K562 (cell line): ENCODE results near the gene CPNE6. TPM values are rescaled to one million over a fixed set of nuclear protein-coding genes. Genes with fewer than 3 reads are reported as not detected.
A peak's percentile ranks its signal among the peaks of the same experiment; 100 is the strongest.

Experiments used
- CCNT2 ChIP-seq: IDR thresholded peaks from 2 replicates; pipeline ENCODE4 v1.6.1; 2011; ENCODE audit warnings: borderline replicate concordance, low read depth, mild to moderate bottlenecking, moderate library complexity, mixed read lengths, low read length; ENCODE audit not compliant: insufficient read length; ENCODE audit errors: extremely low read depth
- CSDE1 ChIP-seq, 2 experiments: fragments of 450-650 bp; IDR thresholded peaks; 2 replicates each; pipeline ENCODE4 v1.6.1; 2016; ENCODE audit warnings: mild to moderate bottlenecking in 1 of 2
- FOXP1 ChIP-seq: sonication (generic); formaldehyde crosslinking; IDR thresholded peaks from 2 replicates; pipeline ENCODE4 v1.8.0; 2022; ENCODE audit warnings: mild to moderate bottlenecking, missing genetic modification reagents
- GABPB1 ChIP-seq: sonication (generic); formaldehyde crosslinking; IDR thresholded peaks from 2 replicates; pipeline ENCODE4 v1.8.0; 2022; ENCODE audit warnings: mild to moderate bottlenecking, missing genetic modification reagents
- GABPB2 ChIP-seq: fragments of 250-450 bp; sonication (Bioruptor Pico); conservative IDR thresholded peaks from 2 replicates; pipeline ENCODE4 v1.5.1; 2021; ENCODE audit warnings: mild to moderate bottlenecking
- GTF2A2 ChIP-seq: IDR thresholded peaks from 2 replicates; pipeline ENCODE4 v1.6.1; 2016; ENCODE audit warnings: mild to moderate bottlenecking, missing genetic modification characterization, missing compliant biosample characterization
- MCM7 ChIP-seq, 2 experiments: fragments of 450-650 bp; IDR thresholded peaks; 2 replicates each; pipeline ENCODE4 v1.6.1; 2016 to 2018
- NFE2L1 ChIP-seq: fragments of 450-650 bp; IDR thresholded peaks from 2 replicates; pipeline ENCODE4 v1.6.1; 2016; ENCODE audit warnings: missing genetic modification characterization, low read depth, mild to moderate bottlenecking, missing compliant biosample characterization, moderate library complexity, borderline replicate concordance
- NONO ChIP-seq, 2 experiments: fragments of 200-400 bp in 1 of 2; fragments of 450-650 bp in 1 of 2; formaldehyde crosslinking in 1 of 2; IDR thresholded peaks; 2 replicates each; pipeline ENCODE4 v1.6.1; 2017; ENCODE audit warnings: low read depth in 2 of 2, mild to moderate bottlenecking in 2 of 2, moderate library complexity in 2 of 2, low read length in 1 of 2
- RAD21 ChIP-seq, 2 experiments: fragments of 250-450 bp in 1 of 2; fragments of 450-650 bp in 1 of 2; sonication (Bioruptor Pico) in 1 of 2; formaldehyde crosslinking in 1 of 2; IDR thresholded peaks in 1 of 2; conservative IDR thresholded peaks in 1 of 2; 2 replicates each; pipeline versions ENCODE4 v1.4.0 to v1.8.0; 2020 to 2022; ENCODE audit warnings: mild to moderate bottlenecking in 2 of 2, moderate library complexity in 1 of 2
- YY1 ChIP-seq, 3 experiments: IDR thresholded peaks; 2 replicates each; pipeline ENCODE4 v1.6.1; 2011; ENCODE audit warnings: low read length in 2 of 3, mild to moderate bottlenecking in 2 of 3, moderate library complexity in 2 of 3, borderline replicate concordance in 1 of 3, control low read depth in 1 of 3, low read depth in 1 of 3; ENCODE audit not compliant: insufficient read depth in 3 of 3, insufficient replicate concordance in 2 of 3, control insufficient read depth in 1 of 3, insufficient read length in 1 of 3; ENCODE audit errors: extremely low read depth in 1 of 3
- ZNF140 ChIP-seq: fragments of 250-450 bp; sonication (Bioruptor Pico); IDR thresholded peaks from 2 replicates; pipeline ENCODE4 v1.8.0; 2021; ENCODE audit warnings: moderate library complexity, mild to moderate bottlenecking, inconsistent platforms
- ZNF217 ChIP-seq: sonication (generic); formaldehyde crosslinking; IDR thresholded peaks from 2 replicates; pipeline ENCODE4 v1.8.0; 2022; ENCODE audit warnings: mild to moderate bottlenecking, missing genetic modification reagents
- ZNF41 ChIP-seq: fragments of 250-450 bp; sonication (Bioruptor Pico); conservative IDR thresholded peaks from 2 replicates; pipeline ENCODE4 v1.4.0; 2020; ENCODE audit warnings: mild to moderate bottlenecking
- ZSCAN32 ChIP-seq: fragments of 450-650 bp; formaldehyde crosslinking; IDR thresholded peaks from 2 replicates; pipeline ENCODE4 v1.4.0; 2020; ENCODE audit warnings: mild to moderate bottlenecking, moderate library complexity
- polyA plus RNA-seq, 8 experiments: library from polyadenylated mRNA; depleted of rRNA in 4 of 8; stranded (reverse) in 5 of 8; unstranded in 3 of 8; fragments of >200 nt; fragmentation: Nextera tagmentation in 2 of 8; fragmentation: Illumina TruSeq in 1 of 8; extraction: Ambion mirVana in 2 of 8; extraction: Trizol in 1 of 8; gene quantifications; 2 replicates each; pipeline versions ENCODE4 v1.2.1 to v1.2.3, GENCODE V29; 2011 to 2014; ENCODE audit warnings: inconsistent platforms in 1 of 8, missing spikeins in 1 of 8
- total RNA-seq, 7 experiments: library from RNA; depleted of rRNA in 6 of 7; stranded (reverse); fragments of >200 nt in 6 of 7; fragmentation: Illumina TruSeq in 2 of 7; extraction: Trizol in 2 of 7; gene quantifications; 2 replicates each; pipeline versions ENCODE4 v1.2.1 to v1.2.3, GENCODE V29; 2011 to 2021; ENCODE audit warnings: low replicate concordance in 1 of 7
- TF ChIP-seq, protein P1 (sequence below): fragments of 250-450 bp; sonication (Bioruptor Pico); IDR thresholded peaks from 2 replicates; pipeline ENCODE4 v1.4.0; 2020
- TF ChIP-seq, protein P2 (sequence below): fragments of 450-650 bp; IDR thresholded peaks from 2 replicates; pipeline ENCODE4 v1.6.1; 2016; ENCODE audit warnings: mild to moderate bottlenecking

Gene CPNE6
- total and polyA plus RNA-seq, 9 of the 15 experiments (the other 6 are each of a cell fraction or from before 2014, with no cell fraction given): not detected

DNA sequence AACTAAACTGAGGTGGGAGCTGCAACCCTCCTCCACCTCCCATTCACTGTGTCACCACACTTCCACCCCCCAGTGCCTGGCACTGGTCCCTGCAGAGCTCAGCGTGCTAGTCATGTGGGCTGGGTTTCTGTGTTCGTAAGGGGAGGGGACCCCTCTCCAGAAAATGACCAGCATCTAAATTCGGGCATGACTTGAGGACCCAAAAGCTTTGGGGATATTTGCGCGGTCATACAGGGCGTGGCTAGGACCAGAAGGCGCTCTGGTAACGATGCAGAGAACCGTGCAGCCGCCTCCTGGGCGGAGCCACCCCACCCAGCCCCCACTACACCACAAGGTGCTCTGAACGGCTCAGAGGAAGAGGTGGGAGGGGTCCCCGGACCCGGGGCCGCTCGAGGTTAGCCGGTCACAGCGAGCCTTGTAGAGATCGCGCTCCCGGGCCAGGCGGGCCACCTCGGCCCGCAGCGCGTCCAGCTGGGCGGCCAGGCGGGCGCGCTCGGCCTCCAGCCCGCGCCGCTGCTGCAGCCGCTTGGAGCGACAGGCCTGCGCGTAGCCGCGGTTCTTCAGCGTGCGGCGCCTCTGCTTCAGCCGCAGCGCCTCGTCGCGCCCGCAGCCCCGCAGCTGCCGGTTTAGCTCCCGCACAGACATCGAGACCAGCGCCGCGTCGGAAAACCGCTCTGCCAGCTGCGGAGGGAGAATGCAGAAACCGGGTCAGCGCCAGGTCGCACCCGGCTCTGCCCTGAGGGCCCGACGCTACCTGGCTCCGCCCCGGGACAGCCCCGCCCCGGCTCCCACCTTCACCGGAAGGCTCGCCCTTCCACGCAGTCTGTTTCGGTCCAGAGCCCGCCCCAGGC, 9.8 kb downstream of the CPNE6 start (continued):
- no peak for TF ChIP-seq YY1 (IDR thresholded peaks at IDR 0.05; ENCODE audit: borderline replicate concordance in 1 of 3, control insufficient read depth in 1 of 3, extremely low read depth in 1 of 3, insufficient read depth in 3 of 3, insufficient read length in 1 of 3, insufficient replicate concordance in 2 of 3, low read depth in 1 of 3, low read length in 2 of 3)
- no peak for TF ChIP-seq ZSCAN32 (CRISPR knock-in tag)
- no peak for TF ChIP-seq CSDE1 (IDR thresholded peaks at IDR 0.05)
- no peak for TF ChIP-seq RAD21 (CRISPR knock-in tag; conservative IDR thresholded peaks at IDR 0.05 in 1 of 2, IDR thresholded peaks at IDR 0.05 in 1 of 2)
- TF ChIP-seq, protein P1, sequence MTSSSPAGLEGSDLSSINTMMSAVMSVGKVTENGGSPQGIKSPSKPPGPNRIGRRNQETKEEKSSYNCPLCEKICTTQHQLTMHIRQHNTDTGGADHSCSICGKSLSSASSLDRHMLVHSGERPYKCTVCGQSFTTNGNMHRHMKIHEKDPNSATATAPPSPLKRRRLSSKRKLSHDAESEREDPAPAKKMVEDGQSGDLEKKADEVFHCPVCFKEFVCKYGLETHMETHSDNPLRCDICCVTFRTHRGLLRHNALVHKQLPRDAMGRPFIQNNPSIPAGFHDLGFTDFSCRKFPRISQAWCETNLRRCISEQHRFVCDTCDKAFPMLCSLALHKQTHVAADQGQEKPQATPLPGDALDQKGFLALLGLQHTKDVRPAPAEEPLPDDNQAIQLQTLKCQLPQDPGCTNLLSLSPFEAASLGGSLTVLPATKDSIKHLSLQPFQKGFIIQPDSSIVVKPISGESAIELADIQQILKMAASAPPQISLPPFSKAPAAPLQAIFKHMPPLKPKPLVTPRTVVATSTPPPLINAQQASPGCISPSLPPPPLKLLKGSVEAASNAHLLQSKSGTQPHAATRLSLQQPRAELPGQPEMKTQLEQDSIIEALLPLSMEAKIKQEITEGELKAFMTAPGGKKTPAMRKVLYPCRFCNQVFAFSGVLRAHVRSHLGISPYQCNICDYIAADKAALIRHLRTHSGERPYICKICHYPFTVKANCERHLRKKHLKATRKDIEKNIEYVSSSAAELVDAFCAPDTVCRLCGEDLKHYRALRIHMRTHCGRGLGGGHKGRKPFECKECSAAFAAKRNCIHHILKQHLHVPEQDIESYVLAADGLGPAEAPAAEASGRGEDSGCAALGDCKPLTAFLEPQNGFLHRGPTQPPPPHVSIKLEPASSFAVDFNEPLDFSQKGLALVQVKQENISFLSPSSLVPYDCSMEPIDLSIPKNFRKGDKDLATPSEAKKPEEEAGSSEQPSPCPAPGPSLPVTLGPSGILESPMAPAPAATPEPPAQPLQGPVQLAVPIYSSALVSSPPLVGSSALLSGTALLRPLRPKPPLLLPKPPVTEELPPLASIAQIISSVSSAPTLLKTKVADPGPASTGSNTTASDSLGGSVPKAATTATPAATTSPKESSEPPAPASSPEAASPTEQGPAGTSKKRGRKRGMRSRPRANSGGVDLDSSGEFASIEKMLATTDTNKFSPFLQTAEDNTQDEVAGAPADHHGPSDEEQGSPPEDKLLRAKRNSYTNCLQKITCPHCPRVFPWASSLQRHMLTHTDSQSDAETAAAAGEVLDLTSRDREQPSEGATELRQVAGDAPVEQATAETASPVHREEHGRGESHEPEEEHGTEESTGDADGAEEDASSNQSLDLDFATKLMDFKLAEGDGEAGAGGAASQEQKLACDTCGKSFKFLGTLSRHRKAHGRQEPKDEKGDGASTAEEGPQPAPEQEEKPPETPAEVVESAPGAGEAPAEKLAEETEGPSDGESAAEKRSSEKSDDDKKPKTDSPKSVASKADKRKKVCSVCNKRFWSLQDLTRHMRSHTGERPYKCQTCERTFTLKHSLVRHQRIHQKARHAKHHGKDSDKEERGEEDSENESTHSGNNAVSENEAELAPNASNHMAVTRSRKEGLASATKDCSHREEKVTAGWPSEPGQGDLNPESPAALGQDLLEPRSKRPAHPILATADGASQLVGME (CRISPR knock-in tag): no peak
- no peak for TF ChIP-seq ZNF140 (CRISPR knock-in tag)
- TF ChIP-seq NONO (IDR thresholded peaks at IDR 0.05; ENCODE audit: low read depth in 2 of 2, low read length in 1 of 2): peak in 1 of 2 experiments; percentile 39; a peak in 1 of 4 replicates
- TF ChIP-seq ZNF217 (CRISPR knock-in tag): no peak
- TF ChIP-seq NFE2L1 (tag): no peak
- TF ChIP-seq, protein P2, sequence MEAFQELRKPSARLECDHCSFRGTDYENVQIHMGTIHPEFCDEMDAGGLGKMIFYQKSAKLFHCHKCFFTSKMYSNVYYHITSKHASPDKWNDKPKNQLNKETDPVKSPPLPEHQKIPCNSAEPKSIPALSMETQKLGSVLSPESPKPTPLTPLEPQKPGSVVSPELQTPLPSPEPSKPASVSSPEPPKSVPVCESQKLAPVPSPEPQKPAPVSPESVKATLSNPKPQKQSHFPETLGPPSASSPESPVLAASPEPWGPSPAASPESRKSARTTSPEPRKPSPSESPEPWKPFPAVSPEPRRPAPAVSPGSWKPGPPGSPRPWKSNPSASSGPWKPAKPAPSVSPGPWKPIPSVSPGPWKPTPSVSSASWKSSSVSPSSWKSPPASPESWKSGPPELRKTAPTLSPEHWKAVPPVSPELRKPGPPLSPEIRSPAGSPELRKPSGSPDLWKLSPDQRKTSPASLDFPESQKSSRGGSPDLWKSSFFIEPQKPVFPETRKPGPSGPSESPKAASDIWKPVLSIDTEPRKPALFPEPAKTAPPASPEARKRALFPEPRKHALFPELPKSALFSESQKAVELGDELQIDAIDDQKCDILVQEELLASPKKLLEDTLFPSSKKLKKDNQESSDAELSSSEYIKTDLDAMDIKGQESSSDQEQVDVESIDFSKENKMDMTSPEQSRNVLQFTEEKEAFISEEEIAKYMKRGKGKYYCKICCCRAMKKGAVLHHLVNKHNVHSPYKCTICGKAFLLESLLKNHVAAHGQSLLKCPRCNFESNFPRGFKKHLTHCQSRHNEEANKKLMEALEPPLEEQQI: no peak
- no peak for TF ChIP-seq GABPB1 (CRISPR knock-in tag)
- peak; percentile 47; the same call in 1 of the 2 replicates for TF ChIP-seq FOXP1
- peak; percentile 59 for TF ChIP-seq CCNT2
- TF ChIP-seq GTF2A2 (tag): no peak
- no peak for TF ChIP-seq GABPB2 (CRISPR knock-in tag)
- no peak for TF ChIP-seq MCM7 (IDR thresholded peaks at IDR 0.05)
- TF ChIP-seq ZNF41 (CRISPR knock-in tag): no peak
